Endothelial cell of umbilical vein (primary cell): ENCODE results near the gene RIPK4. TPM values are rescaled to one million over a fixed set of nuclear protein-coding genes. Genes with fewer than 3 reads are reported as not detected.
"Not testable (repeated sequence)": the region's sequence is repeated elsewhere in the genome, so short reads cannot be mapped to it uniquely, and the experiment has no call there.

ENCODE experiments used
- BruUV-seq: library from RNA; stranded (reverse); fragments of 400-500 nt; replicated peaks from 2 replicates; lab custom pipeline; 2021; lab: Mats Ljungman, UMichigan
- CTCF ChIA-PET: fragments of 300-600, 350-600 bp; sonication (Branson Sonifier 250); formaldehyde crosslinking; loops from one replicate; lab custom pipeline; 2021; ENCODE audit warnings: antibody characterized with exemption, inconsistent platforms; lab: Charles Lee
- POLR2A ChIA-PET: fragments of 300-600, 350-600 bp; sonication (Branson Sonifier 250); formaldehyde crosslinking; loops from one replicate; lab custom pipeline; 2021; ENCODE audit warnings: antibody characterized with exemption, inconsistent platforms; lab: Charles Lee
- DNase-seq: peaks from one replicate; pipeline ENCODE4 v3.0.0-alpha.2; 2011; ENCODE audit warnings: low read depth, low spot score
- FAIRE-seq: peaks from 2 replicates; lab custom pipeline; 2011; peaks lifted over from hg19 to GRCh38; lab: Jason Lieb, UNC
- H2AFZ ChIP-seq: 2 replicates; pipeline ENCODE4 v1.6.0; 2012; ENCODE audit warnings: low read depth, low read length, control low read depth, inconsistent platforms
- H3K27ac ChIP-seq: 2 replicates; pipeline ENCODE4 v1.5.1; 2011; ENCODE audit warnings: low read depth, mild to moderate bottlenecking, control low read depth, low read length, moderate library complexity; ENCODE audit not compliant: insufficient read depth
- H3K27me3 ChIP-seq, 2 experiments: 2 replicates each; pipeline versions ENCODE4 v1.6.0 to v1.6.1; 2011; ENCODE audit warnings: low read length in 2 of 2, mixed read lengths in 1 of 2; ENCODE audit not compliant: control insufficient read depth in 2 of 2, insufficient read depth in 2 of 2
- H3K36me3 ChIP-seq, 2 experiments: 2 replicates in 1 of 2; 3 replicates in 1 of 2; pipeline ENCODE4 v1.5.1; 2011; ENCODE audit warnings: low read length in 2 of 2, mild to moderate bottlenecking in 1 of 2, moderate library complexity in 1 of 2; ENCODE audit not compliant: control insufficient read depth in 2 of 2, insufficient read depth in 2 of 2; ENCODE audit errors: extremely low read depth in 1 of 2
- H3K4me1 ChIP-seq: 3 replicates; pipeline ENCODE4 v1.5.1; 2011; ENCODE audit warnings: mild to moderate bottlenecking, low read length; ENCODE audit not compliant: control insufficient read depth, insufficient read depth; ENCODE audit errors: extremely low read depth
- H3K4me2 ChIP-seq: 2 replicates; pipeline ENCODE4 v1.6.1; 2011; ENCODE audit warnings: low read length, control low read depth, mixed read lengths; ENCODE audit not compliant: insufficient read depth
- H3K4me3 ChIP-seq, 3 experiments: fragments of 200-600 bp in 1 of 3; sonication (generic), shearing (Covaris generic) in 1 of 3; replicated peaks in 1 of 3; 2 replicates each; pipeline ENCODE4 v1.5.1; 2011 to 2016; ENCODE audit warnings: control low read depth in 3 of 3, low read length in 3 of 3, mild to moderate bottlenecking in 2 of 3, inconsistent platforms in 1 of 3, low read depth in 1 of 3, moderate library complexity in 1 of 3; ENCODE audit not compliant: insufficient read depth in 1 of 3
- H3K79me2 ChIP-seq: 2 replicates; pipeline ENCODE4 v1.6.0; 2012; ENCODE audit warnings: low read length, inconsistent platforms; ENCODE audit not compliant: control insufficient read depth, insufficient read depth
- H3K9ac ChIP-seq: replicated peaks from 2 replicates; pipeline ENCODE3; 2011; ENCODE audit warnings: low read length, control low read depth; ENCODE audit not compliant: insufficient read depth; ENCODE audit errors: extremely low read depth
- H3K9me1 ChIP-seq: replicated peaks from 3 replicates; pipeline ENCODE4 v1.6.0; 2011; ENCODE audit warnings: mild to moderate bottlenecking, low read length; ENCODE audit not compliant: control insufficient read depth, insufficient read depth; ENCODE audit errors: extremely low read depth
- H3K9me3 ChIP-seq: replicated peaks from 2 replicates; pipeline ENCODE4 v1.5.1; 2012; ENCODE audit warnings: low read length, inconsistent platforms; ENCODE audit not compliant: control insufficient read depth, insufficient read depth
- H4K20me1 ChIP-seq: replicated peaks from 2 replicates; pipeline ENCODE3; 2011; ENCODE audit warnings: mild to moderate bottlenecking, low read length; ENCODE audit not compliant: control insufficient read depth, insufficient read depth; ENCODE audit errors: extremely low read depth
- CTCF ChIP-seq, 2 donors: IDR thresholded peaks; 1 replicate in 1 of 2; 2 replicates in 1 of 2; pipeline ENCODE4 v1.5.1; 2011; ENCODE audit warnings: low read length in 2 of 2, mild to moderate bottlenecking in 2 of 2, moderate library complexity in 2 of 2, control low read depth in 1 of 2, inconsistent platforms in 1 of 2, low read depth in 1 of 2; ENCODE audit not compliant: insufficient read depth in 1 of 2; ENCODE audit errors: extremely low read depth in 1 of 2
- EZH2 ChIP-seq: IDR thresholded peaks from 2 replicates; pipeline ENCODE4 v1.6.1; 2012; ENCODE audit warnings: borderline replicate concordance, low read depth, mild to moderate bottlenecking, moderate library complexity, low read length, inconsistent platforms; ENCODE audit not compliant: severe bottlenecking
- GATA2 ChIP-seq: IDR thresholded peaks from 2 replicates; pipeline ENCODE4 v1.7.0; 2011; ENCODE audit warnings: low read depth, mild to moderate bottlenecking, moderate library complexity, mixed read lengths, low read length; ENCODE audit not compliant: insufficient read length, insufficient read depth
- JUN ChIP-seq: IDR thresholded peaks from 2 replicates; pipeline ENCODE4 v1.6.1; 2011; ENCODE audit warnings: borderline replicate concordance, low read depth; ENCODE audit not compliant: insufficient read length, insufficient read depth
- MAX ChIP-seq: IDR thresholded peaks from 2 replicates; pipeline ENCODE4 v1.6.1; 2011; ENCODE audit not compliant: insufficient read depth, insufficient read length
- POLR2A ChIP-seq: IDR thresholded peaks from 2 replicates; pipeline ENCODE4 v1.6.1; 2012; ENCODE audit warnings: low read depth, mild to moderate bottlenecking, control low read depth, low read length
- POLR2AphosphoS5 ChIP-seq: IDR thresholded peaks from 2 replicates; pipeline ENCODE4 v1.6.1; 2012; ENCODE audit warnings: low read depth, mild to moderate bottlenecking, control low read depth, low read length, moderate library complexity; ENCODE audit not compliant: insufficient read depth
- dilution Hi-C: fragments of 300-500 bp; cut with MboI; formaldehyde crosslinking; loops from one replicate; pipeline ENCODE4 v1.15.0; 2019; ENCODE audit warnings: low sequenced_read_pairs; ENCODE audit not compliant: extremely low pct_ligation_motif_present
- intact Hi-C: fragments of 100-400 bp; cut with micrococcal nuclease; formaldehyde crosslinking; loops from one replicate; pipeline ENCODE4 v1.10.0; 2022
- polyA plus RNA-seq, 4 experiments: library from polyadenylated mRNA; depleted of rRNA in 3 of 4; stranded (reverse) in 3 of 4; unstranded in 1 of 4; fragments of >200 nt; gene quantifications; 2 replicates each; pipeline versions ENCODE4 v1.2.1 to v1.2.3, GENCODE V29; 2011 to 2012; ENCODE audit warnings: missing spikeins in 1 of 4
- total RNA-seq: library from RNA; stranded (reverse); gene quantifications from 2 replicates; pipeline ENCODE4 v1.2.3, GENCODE V29; 2021

The RIPK4 gene
- total and polyA plus RNA-seq, 2 donors (not counting 3 experiments of a cell fraction or from before 2014, with no cell fraction given): not detected

GRCh38 chr21:41726058-41726558 is 40.7 kb downstream of the RIPK4 start:
- Histone ChIP-seq H3K9me1 (no peaks in the 10 kb centered on the region), H3K27me3 (peaks cover 18 to 20% of the 10 kb centered on the region in 2 experiments), H2AFZ (no peak overlapping the region), H3K9ac (no peak overlapping the region), H3K36me3 (no peaks in the 10 kb centered on the region), H3K4me1 (no peaks in the 10 kb centered on the region), H3K27ac (no peak overlapping the region), H3K4me2 (no peak overlapping the region), H3K9me3 (no peaks in the 10 kb centered on the region), H3K79me2 (no peaks in the 10 kb centered on the region), H3K4me3 (no peak overlapping the region), H4K20me1 (no peaks in the 10 kb centered on the region)
- dilution Hi-C loops: no loop called here
- ChIA-PET CTCF (no interaction called here), POLR2A (no interaction called here)
- FAIRE-seq (no peak), DNase-seq (no peak)
- no TSS peak for BruUV-seq
- peak; percentile 47 for TF ChIP-seq EZH2
- TF ChIP-seq POLR2A: no peak
- intact Hi-C loops: no loop called here

DNA sequence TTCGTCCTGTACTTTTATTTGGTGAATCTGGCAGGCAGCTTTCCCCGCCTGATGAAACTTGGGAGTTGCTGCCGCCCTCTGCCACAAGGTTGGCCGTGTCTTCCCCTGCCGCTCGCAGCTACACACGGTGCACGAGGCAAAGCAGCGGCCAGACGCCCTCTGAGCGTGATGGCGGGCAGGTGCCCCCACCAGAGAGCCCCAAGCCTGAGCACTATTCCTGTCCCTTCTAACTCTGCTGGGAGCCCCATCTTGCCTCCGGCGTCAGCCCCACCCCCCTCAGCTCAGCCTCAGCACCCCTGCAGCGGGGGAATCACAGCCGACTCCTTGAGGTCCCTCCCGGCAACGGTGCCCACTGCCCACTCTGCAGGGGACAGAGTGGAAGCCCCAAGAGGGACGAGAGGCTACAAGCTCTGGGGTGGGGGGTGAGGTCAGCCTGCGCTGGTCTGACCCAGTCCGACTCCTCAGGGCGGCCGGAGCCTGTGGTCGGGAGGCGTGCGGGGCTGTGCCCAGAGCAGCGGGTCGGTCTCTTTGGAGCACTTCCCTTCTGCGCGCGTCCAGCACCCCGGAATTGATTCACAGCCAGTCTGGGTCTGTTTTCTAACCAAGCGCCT is 41.3 kb downstream of the RIPK4 start:
- no peak overlapping the region for H3K4me2 ChIP-seq
- H3K4me3 ChIP-seq: no peak overlapping the region
- no peak for FAIRE-seq
- no peaks in the 10 kb centered on the region for H3K9me1 ChIP-seq
- no peaks in the 10 kb centered on the region for H4K20me1 ChIP-seq
- H3K27ac ChIP-seq: no peak overlapping the region
- H3K4me1 ChIP-seq: no peaks in the 10 kb centered on the region
- H3K9me3 ChIP-seq: no peaks in the 10 kb centered on the region
- intact Hi-C loops: no loop called here
- ChIA-PET CTCF (no interaction called here), POLR2A (no interaction called here)
- H3K36me3 ChIP-seq: no peaks in the 10 kb centered on the region
- H3K27me3 ChIP-seq: peaks cover 18 to 20% of the 10 kb centered on the region in 2 experiments
- peak; percentile 64 for TF ChIP-seq EZH2
- no peak for TF ChIP-seq MAX
- no peak for TF ChIP-seq POLR2AphosphoS5
- TF ChIP-seq GATA2: no peak
- TF ChIP-seq CTCF (IDR thresholded peaks at IDR 0.05; ENCODE audit: extremely low read depth in 1 of 2, insufficient read depth in 1 of 2, low read depth in 1 of 2, low read length in 2 of 2): no peak
- TF ChIP-seq JUN: no peak
- dilution Hi-C loops: no loop called here
- no peak for DNase-seq
- no TSS peak for BruUV-seq
- H3K79me2 ChIP-seq: no peaks in the 10 kb centered on the region
- no peak overlapping the region for H3K9ac ChIP-seq
- H2AFZ ChIP-seq: no peak overlapping the region

DNA sequence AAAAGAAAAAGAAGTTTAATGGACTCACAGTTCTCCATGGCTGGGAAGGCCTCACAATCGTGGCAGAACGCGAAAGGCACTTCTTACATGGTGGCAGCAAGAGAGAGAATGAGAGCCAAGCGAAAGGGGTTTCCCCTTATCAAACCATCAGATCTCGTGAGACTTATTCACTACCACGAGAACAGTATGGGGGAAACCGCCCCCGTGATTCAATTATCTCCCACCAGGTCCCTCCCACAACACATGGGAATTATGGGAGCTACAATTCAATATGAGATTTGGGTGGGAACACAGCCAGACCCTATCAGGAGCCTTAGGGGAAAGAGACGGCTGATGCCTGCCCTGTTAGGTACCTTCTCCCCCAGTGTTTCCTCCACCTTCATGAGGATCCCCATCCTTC is 43.0 kb downstream of the RIPK4 start:
- H2AFZ ChIP-seq, H3K36me3 ChIP-seq, H3K4me3 ChIP-seq, H3K4me1 ChIP-seq, FAIRE-seq, intact Hi-C loops, H3K9ac ChIP-seq, H3K79me2 ChIP-seq, BruUV-seq, POLR2A ChIA-PET, dilution Hi-C loops, DNase-seq, CTCF ChIA-PET, H3K9me1 ChIP-seq, H3K4me2 ChIP-seq, H3K9me3 ChIP-seq, H4K20me1 ChIP-seq, H3K27ac ChIP-seq: not testable (repeated sequence)
- peaks cover 18 to 20% of the 10 kb centered on the region in 2 experiments for H3K27me3 ChIP-seq
